Gastrocnemius medialis (tissue), 4 donors: ENCODE measurements around the gene MYO16. TPM values are rescaled to one million over a fixed set of nuclear protein-coding genes. Genes with fewer than 3 reads are reported as not detected.

ENCODE experiments used
- ATAC-seq, 2 donors: fragments of 150-250 bp; one replicate each; pipeline ENCODE4 v1.9.1; 2016
- DNase-seq, 2 donors: peaks; one replicate each; pipeline ENCODE4 v3.0.0-alpha.2; 2019
- H3K27ac ChIP-seq, 4 donors: fragments of 200-600 bp; sonication (generic); 1 replicate in 1 of 4; 2 replicates in 3 of 4; pipeline ENCODE4 v1.5.1; 2016 to 2018; ENCODE audit warnings: mild to moderate bottlenecking in 2 of 4, moderate library complexity in 1 of 4
- H3K27me3 ChIP-seq, 3 donors: fragments of 200-600 bp; sonication (generic) in 2 of 3; 1 replicate in 1 of 3; 2 replicates in 2 of 3; pipeline versions ENCODE4 v1.5.1 to v1.6.0; 2016 to 2019; ENCODE audit warnings: mild to moderate bottlenecking in 1 of 3, moderate library complexity in 1 of 3
- H3K36me3 ChIP-seq, 2 donors: fragments of 200-600 bp; sonication (generic) in 1 of 2; one replicate each; pipeline ENCODE4 v1.5.1; 2017 to 2018
- H3K4me1 ChIP-seq, 2 donors: fragments of 200-600 bp; sonication (generic) in 1 of 2; one replicate each; pipeline ENCODE4 v1.5.1; 2016 to 2017; ENCODE audit warnings: mild to moderate bottlenecking in 2 of 2
- H3K4me3 ChIP-seq, 4 donors: fragments of 200-600 bp; sonication (generic) in 3 of 4; 1 replicate in 1 of 4; 2 replicates in 3 of 4; pipeline ENCODE4 v1.5.1; 2016 to 2019; ENCODE audit warnings: mild to moderate bottlenecking in 2 of 4
- H3K9me3 ChIP-seq, 3 donors: fragments of 200-600 bp; sonication (generic) in 2 of 3; 1 replicate in 1 of 3; 2 replicates in 2 of 3; pipeline ENCODE4 v1.5.1; 2016 to 2019
- POLR2A ChIP-seq, 2 donors: fragments of 450-650 bp; IDR thresholded peaks; one replicate each; pipeline ENCODE4 v1.6.1; 2017; ENCODE audit warnings: antibody characterized with exemption in 2 of 2, mild to moderate bottlenecking in 2 of 2, moderate library complexity in 2 of 2
- in situ Hi-C, 4 donors: fragments of 200-750 bp; cut with MboI; loops; one replicate each; pipeline versions ENCODE4 v1.15.0 to v1.8.0; 2017; ENCODE audit warnings: low sequenced_read_pairs in 4 of 4
- intact Hi-C: fragments of 100-400 bp; cut with DNase I; formaldehyde crosslinking; loops from one replicate; pipeline ENCODE4 v1.15.1; 2023; ENCODE audit warnings: low total_unique reads
- total RNA-seq, 4 donors: library from RNA; depleted of rRNA; stranded (reverse); fragments of >200 nt; gene quantifications; one replicate each; pipeline versions ENCODE4 v1.1.0 to v1.2.3, GENCODE V29; 2016
- TF ChIP-seq, protein P1 (sequence below), 5 experiments: fragments of 450-650 bp in 3 of 5; fragments of 200-600 bp in 2 of 5; sonication (generic) in 2 of 5; IDR thresholded peaks in 4 of 5; conservative IDR thresholded peaks in 1 of 5; 1 replicate in 4 of 5; 2 replicates in 1 of 5; pipeline ENCODE4 v1.5.1; 2016 to 2019; ENCODE audit warnings: antibody characterized with exemption in 5 of 5, mild to moderate bottlenecking in 3 of 5, moderate library complexity in 3 of 5

The MYO16 gene
- total RNA-seq, 4 donors from 2014 or later: 0.02 TPM; not detected in 3

DNA sequence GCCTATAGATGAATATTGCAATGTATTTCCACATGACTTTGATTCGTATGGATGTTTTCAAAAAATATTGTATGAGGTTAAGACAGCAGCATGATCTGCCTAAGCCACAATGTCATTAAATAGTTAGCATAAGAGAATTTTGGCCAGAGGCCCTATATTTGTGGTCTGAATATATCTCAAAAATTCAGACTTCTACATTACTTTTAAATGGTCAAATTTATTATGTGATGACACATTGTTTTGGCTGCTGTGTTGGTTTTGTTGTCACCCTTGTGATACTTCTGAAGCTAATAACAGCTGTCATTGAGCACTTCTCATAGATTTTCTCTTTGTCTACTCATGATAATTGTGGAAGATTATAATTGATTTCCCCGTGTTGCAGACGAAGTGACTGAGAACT is 288.2 kb downstream of the MYO16 start:
- Histone ChIP-seq H3K36me3 (no peaks in the 10 kb centered on the region), H3K4me1 (no peaks in the 10 kb centered on the region), H3K27ac (no peak overlapping the region), H3K27me3 (no peaks in the 10 kb centered on the region), H3K9me3 (no peaks in the 10 kb centered on the region), H3K4me3 (no peak overlapping the region)
- in situ Hi-C loops: no loop called here
- DNase-seq (no peak), ATAC-seq (no peak)
- TF ChIP-seq, protein P1, sequence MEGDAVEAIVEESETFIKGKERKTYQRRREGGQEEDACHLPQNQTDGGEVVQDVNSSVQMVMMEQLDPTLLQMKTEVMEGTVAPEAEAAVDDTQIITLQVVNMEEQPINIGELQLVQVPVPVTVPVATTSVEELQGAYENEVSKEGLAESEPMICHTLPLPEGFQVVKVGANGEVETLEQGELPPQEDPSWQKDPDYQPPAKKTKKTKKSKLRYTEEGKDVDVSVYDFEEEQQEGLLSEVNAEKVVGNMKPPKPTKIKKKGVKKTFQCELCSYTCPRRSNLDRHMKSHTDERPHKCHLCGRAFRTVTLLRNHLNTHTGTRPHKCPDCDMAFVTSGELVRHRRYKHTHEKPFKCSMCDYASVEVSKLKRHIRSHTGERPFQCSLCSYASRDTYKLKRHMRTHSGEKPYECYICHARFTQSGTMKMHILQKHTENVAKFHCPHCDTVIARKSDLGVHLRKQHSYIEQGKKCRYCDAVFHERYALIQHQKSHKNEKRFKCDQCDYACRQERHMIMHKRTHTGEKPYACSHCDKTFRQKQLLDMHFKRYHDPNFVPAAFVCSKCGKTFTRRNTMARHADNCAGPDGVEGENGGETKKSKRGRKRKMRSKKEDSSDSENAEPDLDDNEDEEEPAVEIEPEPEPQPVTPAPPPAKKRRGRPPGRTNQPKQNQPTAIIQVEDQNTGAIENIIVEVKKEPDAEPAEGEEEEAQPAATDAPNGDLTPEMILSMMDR (IDR thresholded peaks at IDR 0.05 in 4 of 5, conservative IDR thresholded peaks at IDR 0.05 in 1 of 5): no peak
- no peak for TF ChIP-seq POLR2A (IDR thresholded peaks at IDR 0.05)
- intact Hi-C loops: no loop called here

- Histone ChIP-seq H3K4me3 (no peak overlapping the region), H3K27me3 (no peaks in the 10 kb centered on the region), H3K27ac (no peak overlapping the region), H3K4me1 (no peaks in the 10 kb centered on the region), H3K9me3 (no peaks in the 10 kb centered on the region), H3K36me3 (no peaks in the 10 kb centered on the region)
- ATAC-seq: no peak
- intact Hi-C loops (no loop called here), in situ Hi-C loops (no loop called here)
- TF ChIP-seq, protein P1 (IDR thresholded peaks at IDR 0.05 in 4 of 5, conservative IDR thresholded peaks at IDR 0.05 in 1 of 5): no peak
- no peak for TF ChIP-seq POLR2A (IDR thresholded peaks at IDR 0.05)
- no peak for DNase-seq
These were observed 289.9 kb downstream of the MYO16 start for GRCh38 chr13:108919036-108919907.

DNA sequence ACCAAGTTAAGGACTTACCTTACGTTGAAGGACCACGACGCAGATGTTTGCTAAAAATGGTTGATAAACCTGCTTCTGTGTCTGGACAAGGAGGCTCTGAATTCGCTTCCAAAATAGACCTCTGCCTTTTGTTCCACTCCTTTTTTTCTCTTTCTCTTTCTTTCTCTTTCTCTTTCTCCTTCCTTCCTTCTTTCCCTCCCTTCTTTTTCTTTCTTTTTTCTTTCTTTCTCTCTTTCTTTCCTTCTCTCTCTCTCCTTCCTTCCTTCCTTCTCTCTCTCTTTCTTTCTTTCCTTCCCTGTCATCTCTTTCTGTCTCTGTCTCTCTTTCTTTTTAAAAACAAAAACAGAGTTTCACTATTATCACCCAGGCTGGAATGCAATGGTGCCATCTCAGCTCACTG is 290.7 kb downstream of the MYO16 start:
- no peak for ATAC-seq
- H3K4me3 ChIP-seq: no peak overlapping the region
- H3K27me3 ChIP-seq: no peaks in the 10 kb centered on the region
- no peak for DNase-seq
- no peak overlapping the region for H3K27ac ChIP-seq
- H3K4me1 ChIP-seq: no peaks in the 10 kb centered on the region
- H3K36me3 ChIP-seq: no peaks in the 10 kb centered on the region
- in situ Hi-C loops: no loop called here
- no peaks in the 10 kb centered on the region for H3K9me3 ChIP-seq
- TF ChIP-seq, protein P1 (IDR thresholded peaks at IDR 0.05 in 4 of 5, conservative IDR thresholded peaks at IDR 0.05 in 1 of 5): no peak
- no peak for TF ChIP-seq POLR2A (IDR thresholded peaks at IDR 0.05)
- intact Hi-C loops: no loop called here

- TF ChIP-seq POLR2A (IDR thresholded peaks at IDR 0.05): no peak
- TF ChIP-seq, protein P1 (IDR thresholded peaks at IDR 0.05 in 4 of 5, conservative IDR thresholded peaks at IDR 0.05 in 1 of 5): no peak
- Histone ChIP-seq H3K27ac (no peak overlapping the region), H3K36me3 (no peaks in the 10 kb centered on the region), H3K9me3 (no peaks in the 10 kb centered on the region), H3K27me3 (no peaks in the 10 kb centered on the region), H3K4me1 (no peaks in the 10 kb centered on the region), H3K4me3 (no peak overlapping the region)
- in situ Hi-C loops (no loop called here), intact Hi-C loops (no loop called here)
- DNase-seq (no peak), ATAC-seq (no peak)
These were observed 291.8 kb downstream of the MYO16 start for GRCh38 chr13:108921238-108921637.
